ENCODE results near the gene CSK. TPM values are rescaled to one million over a fixed set of nuclear protein-coding genes. Genes with fewer than 3 reads are reported as not detected.

Gene CSK
- polyA plus RNA-seq, 1 experiment = 25.3 TPM

GRCh38 chr15:74801311-74801997 is 19.6 kb downstream of the CSK start:
- H3K27me3 ChIP-seq (ENCODE audit: control insufficient read depth, insufficient read depth, low read length) = no peaks in the 10 kb centered on the region
- no peak for TF ChIP-seq CTCF (IDR thresholded peaks at IDR 0.05; ENCODE audit: insufficient read depth, low read depth, low read length)
- no peak for DNase-seq (ENCODE audit: low read depth)
- CTCF ChIA-PET = interaction anchor here (0.9 to 3.7 kb wide), 6 partner anchors 8 to 160 kb away, joined by 3 to 31 read pairs (median 20); partner anchors contain the start of gene CSK
- POLR2A ChIA-PET = interaction anchor here (0.5 kb wide), 1 partner anchor 100 kb away, joined by 5 read pairs; no protein-coding TSS in a partner anchor
- H3K36me3 ChIP-seq (ENCODE audit: control insufficient read depth, insufficient read depth, low read length) = peaks cover 30% of the 10 kb centered on the region
- H3K4me3 ChIP-seq (ENCODE audit: low read depth, low read length) = no peak overlapping the region

GRCh38 chr15:74802290-74802689 is 20.4 kb downstream of the CSK start:
- DNase-seq (ENCODE audit: low read depth) = no peak
- CTCF ChIA-PET = interaction anchor here (3.7 kb wide), 1 partner anchor 32 kb away, joined by 31 read pairs; no protein-coding TSS in a partner anchor
- TF ChIP-seq CTCF (IDR thresholded peaks at IDR 0.05; ENCODE audit: insufficient read depth, low read depth, low read length) = no peak
- Histone ChIP-seq H3K36me3 (ENCODE audit: control insufficient read depth, insufficient read depth, low read length) (peaks cover 30% of the 10 kb centered on the region), H3K27me3 (ENCODE audit: control insufficient read depth, insufficient read depth, low read length) (no peaks in the 10 kb centered on the region), H3K4me3 (ENCODE audit: low read depth, low read length) (no peak overlapping the region)
- POLR2A ChIA-PET = no interaction called here

- POLR2A ChIA-PET = no interaction called here
- CTCF ChIA-PET = no interaction called here
- Histone ChIP-seq H3K4me3 (ENCODE audit: low read depth, low read length) (no peak overlapping the region), H3K36me3 (ENCODE audit: control insufficient read depth, insufficient read depth, low read length) (peaks cover 30% of the 10 kb centered on the region), H3K27me3 (ENCODE audit: control insufficient read depth, insufficient read depth, low read length) (no peaks in the 10 kb centered on the region)
- TF ChIP-seq CTCF (IDR thresholded peaks at IDR 0.05; ENCODE audit: insufficient read depth, low read depth, low read length) = no peak
- no peak for DNase-seq (ENCODE audit: low read depth)
These were observed 21.1 kb downstream of the CSK start for GRCh38 chr15:74802862-74803447.

- Histone ChIP-seq H3K27me3 (ENCODE audit: control insufficient read depth, insufficient read depth, low read length) (no peaks in the 10 kb centered on the region), H3K36me3 (ENCODE audit: control insufficient read depth, insufficient read depth, low read length) (peaks cover 24% of the 10 kb centered on the region), H3K4me3 (ENCODE audit: low read depth, low read length) (no peak overlapping the region)
- no peak for DNase-seq (ENCODE audit: low read depth)
- ChIA-PET POLR2A (no interaction called here), CTCF (interaction anchor here (1.0 to 1.9 kb wide), 7 partner anchors 10 to 97 kb away, joined by 3 to 7 read pairs (median 4); no protein-coding TSS in a partner anchor)
- no peak for TF ChIP-seq CTCF (IDR thresholded peaks at IDR 0.05; ENCODE audit: insufficient read depth, low read depth, low read length)
These were observed 23.1 kb downstream of the CSK start for GRCh38 chr15:74804935-74805334.

GRCh38 chr15:74807282-74807681 is 25.4 kb downstream of the CSK start:
- CTCF ChIA-PET = interaction anchor here (1.0 to 2.9 kb wide), 5 partner anchors 8 to 143 kb away, joined by 3 to 8 read pairs (median 4); no protein-coding TSS in a partner anchor
- H3K4me3 ChIP-seq (ENCODE audit: low read depth, low read length) = no peak overlapping the region
- POLR2A ChIA-PET = no interaction called here

More at GRCh38 chr15:74807282-74807681, 25.4 kb downstream of the CSK start:
- TF ChIP-seq CTCF (IDR thresholded peaks at IDR 0.05; ENCODE audit: insufficient read depth, low read depth, low read length) = no peak
- Histone ChIP-seq H3K27me3 (ENCODE audit: control insufficient read depth, insufficient read depth, low read length) (no peaks in the 10 kb centered on the region), H3K36me3 (ENCODE audit: control insufficient read depth, insufficient read depth, low read length) (peaks cover 10% of the 10 kb centered on the region)
- no peak for DNase-seq (ENCODE audit: low read depth)
